ENCODE data around the gene ENOX1.
A peak's percentile ranks its signal among the peaks of the same experiment; 100 is the strongest.

ENOX1 gene

DNA sequence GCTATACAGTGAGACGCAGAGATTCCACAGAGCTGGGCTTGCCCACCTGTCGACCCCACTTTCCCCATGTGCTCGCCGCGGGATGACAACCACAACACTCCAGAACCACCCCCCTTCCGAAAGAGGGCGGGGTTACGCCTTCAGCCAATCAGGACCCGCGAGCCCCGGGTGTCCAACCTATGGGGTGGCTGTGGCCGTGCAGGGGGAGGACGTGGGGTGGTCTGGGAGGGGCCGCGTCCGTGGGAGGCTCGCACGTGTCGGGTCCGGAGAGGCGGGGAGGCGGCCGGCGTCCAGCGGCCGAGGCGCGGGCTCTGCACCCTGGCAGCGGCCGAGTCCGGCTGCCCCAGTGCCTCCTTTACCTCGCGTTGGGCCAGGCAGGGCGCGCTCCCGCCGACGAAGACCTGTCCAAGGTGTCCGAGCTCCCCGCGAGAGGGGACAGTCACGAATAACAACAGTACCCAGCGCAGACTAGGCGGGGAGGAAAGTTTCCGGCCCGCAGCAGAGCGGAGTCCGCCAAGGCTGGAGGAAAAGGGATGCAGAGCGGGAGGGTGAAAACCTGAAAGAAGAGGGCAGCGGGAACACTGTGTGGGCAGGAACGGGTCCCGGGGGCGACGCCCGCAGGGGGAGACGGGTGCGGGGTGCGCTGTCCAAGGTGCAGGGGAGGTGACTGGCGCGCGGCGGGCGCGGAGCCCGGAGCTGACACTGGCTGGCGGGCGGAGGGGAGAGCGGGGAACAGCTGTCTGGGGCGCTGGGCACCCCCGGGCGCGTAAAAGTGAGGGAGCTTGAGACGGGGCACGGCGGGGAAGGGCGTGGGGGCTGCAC lies 911 bp downstream of the ENOX1 start:
- peak overlapping the region; percentile 96 for H3K27ac ChIP-seq
- TF ChIP-seq, protein P1, sequence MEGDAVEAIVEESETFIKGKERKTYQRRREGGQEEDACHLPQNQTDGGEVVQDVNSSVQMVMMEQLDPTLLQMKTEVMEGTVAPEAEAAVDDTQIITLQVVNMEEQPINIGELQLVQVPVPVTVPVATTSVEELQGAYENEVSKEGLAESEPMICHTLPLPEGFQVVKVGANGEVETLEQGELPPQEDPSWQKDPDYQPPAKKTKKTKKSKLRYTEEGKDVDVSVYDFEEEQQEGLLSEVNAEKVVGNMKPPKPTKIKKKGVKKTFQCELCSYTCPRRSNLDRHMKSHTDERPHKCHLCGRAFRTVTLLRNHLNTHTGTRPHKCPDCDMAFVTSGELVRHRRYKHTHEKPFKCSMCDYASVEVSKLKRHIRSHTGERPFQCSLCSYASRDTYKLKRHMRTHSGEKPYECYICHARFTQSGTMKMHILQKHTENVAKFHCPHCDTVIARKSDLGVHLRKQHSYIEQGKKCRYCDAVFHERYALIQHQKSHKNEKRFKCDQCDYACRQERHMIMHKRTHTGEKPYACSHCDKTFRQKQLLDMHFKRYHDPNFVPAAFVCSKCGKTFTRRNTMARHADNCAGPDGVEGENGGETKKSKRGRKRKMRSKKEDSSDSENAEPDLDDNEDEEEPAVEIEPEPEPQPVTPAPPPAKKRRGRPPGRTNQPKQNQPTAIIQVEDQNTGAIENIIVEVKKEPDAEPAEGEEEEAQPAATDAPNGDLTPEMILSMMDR (conservative IDR thresholded peaks at IDR 0.05) = no peak

DNA sequence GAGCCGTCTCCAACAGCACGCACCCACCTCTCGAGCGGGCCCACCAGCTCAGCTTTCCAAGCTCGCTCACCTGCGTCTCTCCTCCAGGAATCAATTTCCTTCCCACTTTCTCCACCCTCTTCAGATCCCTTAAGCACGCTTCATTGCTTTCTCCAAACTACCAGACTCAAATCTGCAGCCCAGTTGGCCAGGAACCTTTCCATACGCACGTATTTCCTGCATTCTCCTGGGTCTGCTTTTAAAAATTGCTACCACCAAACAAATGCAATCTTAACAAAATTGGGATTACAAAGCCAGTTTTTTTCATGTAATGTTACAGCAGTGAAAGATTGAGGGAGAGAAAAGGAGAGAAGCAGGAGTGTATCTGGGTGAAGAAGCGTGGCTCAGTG lies 1.5 kb downstream of the ENOX1 start:
- TF ChIP-seq, protein P1 (conservative IDR thresholded peaks at IDR 0.05) = no peak
- H3K27ac ChIP-seq = peak overlapping the region; percentile 96

DNA sequence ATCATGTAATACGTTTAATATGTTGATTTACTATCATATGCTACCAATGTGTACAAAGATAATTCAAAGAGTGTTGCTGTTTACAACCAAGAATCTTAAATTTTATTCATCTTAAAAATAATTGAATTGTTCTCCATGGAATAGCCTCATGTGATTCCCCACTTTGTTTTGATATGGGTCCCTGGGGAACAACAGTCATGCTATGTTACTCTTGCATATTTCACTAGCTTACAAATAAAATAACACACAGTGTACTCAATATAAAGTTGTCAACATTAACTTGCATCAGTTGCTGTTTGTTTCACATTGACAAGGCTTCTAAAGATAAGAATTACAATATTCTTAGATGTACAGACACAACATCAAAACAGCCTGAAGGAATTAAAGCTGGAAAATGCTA lies 2.3 kb downstream of the ENOX1 start:
- TF ChIP-seq, protein P1 (conservative IDR thresholded peaks at IDR 0.05) = no peak
- H3K27ac ChIP-seq = peak overlapping the region; percentile 96

DNA sequence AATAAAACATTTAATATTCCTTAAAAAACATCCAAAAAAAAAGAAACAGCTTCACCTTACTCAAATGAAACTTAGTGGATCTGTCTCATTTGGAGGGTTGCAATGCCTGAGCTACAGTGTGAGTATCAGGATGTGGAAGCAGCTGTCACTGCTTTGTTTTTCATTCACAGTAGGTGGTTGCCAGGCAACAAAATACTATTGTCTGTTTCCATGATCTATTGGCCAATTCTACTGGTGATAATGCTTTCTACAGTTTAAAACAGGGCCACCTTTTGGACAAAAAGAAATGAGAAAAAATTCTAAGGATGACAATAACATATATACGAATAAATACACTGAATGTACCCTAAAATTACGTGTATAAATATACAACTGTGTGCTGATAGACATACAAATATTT lies 3.0 kb downstream of the ENOX1 start:
- peak overlapping the region; percentile 96 for H3K27ac ChIP-seq

DNA sequence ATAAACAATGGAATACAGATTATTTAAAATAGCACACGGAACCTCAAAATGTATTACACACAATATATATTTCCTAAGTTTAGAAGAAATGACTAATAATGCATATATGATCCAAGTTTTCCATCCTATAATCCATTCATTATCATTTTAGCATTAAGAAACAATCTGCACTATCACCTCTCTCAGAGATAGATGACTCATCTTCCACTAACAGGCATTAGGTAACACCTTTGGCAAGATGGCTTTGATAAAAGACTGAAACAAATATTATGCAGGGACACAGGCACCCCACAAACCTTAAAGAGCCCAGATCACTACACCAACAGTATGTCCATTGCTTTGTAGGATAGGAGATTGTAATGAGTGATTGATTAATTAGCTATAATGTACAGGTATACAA lies 4.1 kb downstream of the ENOX1 start:
- TF ChIP-seq, protein P1 (conservative IDR thresholded peaks at IDR 0.05) = no peak
- peak overlapping the region; percentile 96 for H3K27ac ChIP-seq

More for the DNA sequence above, 3.0 kb downstream of the ENOX1 start:
- TF ChIP-seq, protein P1 (conservative IDR thresholded peaks at IDR 0.05) = 0 out of 2 replicates have a peak, but pooled peaks have one; percentile 13

DNA sequence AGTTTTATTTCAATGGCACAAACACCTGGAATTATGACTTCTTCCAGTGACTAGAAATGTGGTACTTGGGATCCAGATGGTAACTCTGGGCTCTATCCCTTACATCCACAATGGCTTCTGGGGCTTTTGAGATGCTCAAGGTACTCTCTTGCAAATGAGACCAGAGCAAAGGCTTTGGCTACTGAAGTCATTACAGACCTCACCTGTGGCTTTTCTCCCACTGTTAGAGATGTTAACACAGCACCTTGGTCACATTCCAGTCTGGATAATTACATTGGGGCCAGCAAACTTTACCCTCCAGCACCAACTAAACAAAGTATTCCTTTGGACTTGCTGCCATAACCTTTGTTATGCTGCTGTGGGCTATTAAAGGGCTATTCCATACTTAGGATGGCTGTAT lies 6.1 kb downstream of the ENOX1 start:
- TF ChIP-seq, protein P1 (conservative IDR thresholded peaks at IDR 0.05) = no peak
- H3K27ac ChIP-seq = no peak overlapping the region

DNA sequence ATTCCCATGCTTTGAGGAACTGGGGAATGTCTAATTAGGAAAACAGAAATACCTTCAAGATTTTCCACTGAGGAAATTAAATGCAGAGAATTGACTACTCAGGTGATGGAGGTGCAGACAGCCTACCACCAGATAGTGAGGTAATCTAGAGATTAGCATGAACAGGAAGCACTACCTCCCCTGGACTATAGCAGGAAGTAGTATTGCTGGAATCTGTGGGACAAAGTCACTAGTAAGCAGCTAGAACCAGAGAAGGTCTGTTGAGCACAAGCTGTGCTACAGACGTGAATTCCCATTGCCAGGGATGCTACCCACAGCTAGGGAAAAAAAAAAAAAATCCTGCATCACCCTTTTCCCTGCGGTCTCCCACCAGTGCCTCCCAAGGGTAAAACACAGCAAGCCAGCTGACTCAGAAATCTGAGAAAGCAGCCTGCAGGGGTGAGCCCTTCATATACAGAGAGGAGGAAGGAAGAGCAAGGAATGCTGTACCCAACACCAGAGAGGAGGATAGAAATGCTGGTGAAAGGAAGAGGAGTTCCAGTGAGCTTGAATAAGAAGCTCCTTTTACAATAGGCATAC lies 10.2 kb downstream of the ENOX1 start:
- H3K27ac ChIP-seq = peak overlapping the region; percentile 27; the same call in 1 of the 2 replicates
- TF ChIP-seq, protein P1 (conservative IDR thresholded peaks at IDR 0.05) = no peak
